GM18520 (cell line): ENCODE measurements around the gene SNTG2.

Experiments used
- ATAC-seq: cut with Tn5 transposase; IDR thresholded peaks from one replicate; pipeline ENCODE4 v1.9.1; 2021; ENCODE audit not compliant: unreplicated experiment

The SNTG2 gene

GRCh38 chr2:987789-988188 is 37.1 kb downstream of the SNTG2 start:
- no peak for ATAC-seq

GRCh38 chr2:989781-990467 is 39.3 kb downstream of the SNTG2 start:
- no peak for ATAC-seq

GRCh38 chr2:990970-991369 is 40.3 kb downstream of the SNTG2 start:
- no peak for ATAC-seq

GRCh38 chr2:1002350-1002749 is 51.7 kb downstream of the SNTG2 start:
- ATAC-seq = no peak

GRCh38 chr2:1004398-1004797 is 53.7 kb downstream of the SNTG2 start:
- no peak for ATAC-seq

GRCh38 chr2:1010415-1010930 is 59.8 kb downstream of the SNTG2 start:
- ATAC-seq = no peak

- no peak for ATAC-seq
Observed at GRCh38 chr2:1011006-1011405, 60.4 kb downstream of the SNTG2 start.

- ATAC-seq = no peak
Observed at GRCh38 chr2:1011985-1012384, 61.3 kb downstream of the SNTG2 start.

GRCh38 chr2:1014802-1015201 is 64.2 kb downstream of the SNTG2 start:
- ATAC-seq = no peak

GRCh38 chr2:1016500-1016899 is 65.9 kb downstream of the SNTG2 start:
- no peak for ATAC-seq

- ATAC-seq = no peak
Observed at GRCh38 chr2:1017827-1018226, 67.2 kb downstream of the SNTG2 start.

GRCh38 chr2:1020206-1020605 is 69.6 kb downstream of the SNTG2 start:
- ATAC-seq = no peak

GRCh38 chr2:1022178-1022577 is 71.5 kb downstream of the SNTG2 start:
- no peak for ATAC-seq

- no peak for ATAC-seq
Observed at GRCh38 chr2:1024981-1025380, 74.3 kb downstream of the SNTG2 start.

GRCh38 chr2:1026141-1026540 is 75.5 kb downstream of the SNTG2 start:
- ATAC-seq = no peak

GRCh38 chr2:1028831-1029230 is 78.2 kb downstream of the SNTG2 start:
- no peak for ATAC-seq

- ATAC-seq = no peak
Observed at GRCh38 chr2:1032030-1032429, 81.4 kb downstream of the SNTG2 start.

GRCh38 chr2:1033069-1033468 is 82.4 kb downstream of the SNTG2 start:
- ATAC-seq = no peak

GRCh38 chr2:1037066-1037465 is 86.4 kb downstream of the SNTG2 start:
- no peak for ATAC-seq

- no peak for ATAC-seq
Observed at GRCh38 chr2:1039549-1039948, 88.9 kb downstream of the SNTG2 start.

GRCh38 chr2:1041012-1041805 is 90.6 kb downstream of the SNTG2 start:
- ATAC-seq = no peak

GRCh38 chr2:1045109-1045508 is 94.5 kb downstream of the SNTG2 start:
- ATAC-seq = peak; percentile 35
